HG02623 (cell line): ENCODE results near the gene ARHGEF16.

Experiments
- ATAC-seq: cut with Tn5 transposase; IDR thresholded peaks from one replicate; pipeline ENCODE4 v1.9.1; 2021; ENCODE audit warnings: moderate library complexity; ENCODE audit not compliant: unreplicated experiment

The ARHGEF16 gene

DNA sequence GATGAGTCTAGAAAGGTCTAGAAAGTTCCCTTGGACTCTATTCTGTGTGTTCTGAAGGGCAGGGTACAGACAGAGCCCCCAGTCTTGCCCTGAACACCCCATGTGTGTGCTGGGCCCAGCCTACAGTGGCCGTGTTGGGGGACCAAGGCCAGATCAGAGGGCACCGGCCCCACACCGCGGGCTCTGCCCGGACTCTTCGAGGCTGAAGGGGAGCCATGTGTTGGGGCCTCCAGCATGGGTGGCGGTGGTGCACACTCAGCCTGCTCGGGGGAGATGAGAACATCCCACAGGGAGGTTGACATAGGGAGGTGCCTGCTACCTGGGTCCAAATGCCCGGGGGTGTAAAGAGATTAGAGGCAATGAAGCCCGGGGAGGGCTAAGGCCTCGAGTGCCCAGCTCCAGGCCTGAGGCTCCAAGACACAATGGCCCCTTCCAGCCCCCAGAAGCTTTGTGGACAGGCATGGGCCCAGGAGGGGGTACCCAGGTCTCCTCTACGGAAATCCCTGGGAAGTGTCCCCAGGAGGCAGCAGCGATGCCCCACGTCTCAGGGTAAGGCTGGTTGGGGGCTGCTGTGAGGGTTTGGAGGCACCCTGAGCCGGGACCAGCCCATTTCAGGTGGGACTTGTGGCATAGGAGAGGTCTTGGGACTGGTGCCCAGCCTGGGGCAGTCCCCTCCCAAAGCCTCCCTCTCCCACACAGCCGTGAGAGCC, 12.1 kb downstream of the ARHGEF16 start:
- ATAC-seq, result no peak

DNA sequence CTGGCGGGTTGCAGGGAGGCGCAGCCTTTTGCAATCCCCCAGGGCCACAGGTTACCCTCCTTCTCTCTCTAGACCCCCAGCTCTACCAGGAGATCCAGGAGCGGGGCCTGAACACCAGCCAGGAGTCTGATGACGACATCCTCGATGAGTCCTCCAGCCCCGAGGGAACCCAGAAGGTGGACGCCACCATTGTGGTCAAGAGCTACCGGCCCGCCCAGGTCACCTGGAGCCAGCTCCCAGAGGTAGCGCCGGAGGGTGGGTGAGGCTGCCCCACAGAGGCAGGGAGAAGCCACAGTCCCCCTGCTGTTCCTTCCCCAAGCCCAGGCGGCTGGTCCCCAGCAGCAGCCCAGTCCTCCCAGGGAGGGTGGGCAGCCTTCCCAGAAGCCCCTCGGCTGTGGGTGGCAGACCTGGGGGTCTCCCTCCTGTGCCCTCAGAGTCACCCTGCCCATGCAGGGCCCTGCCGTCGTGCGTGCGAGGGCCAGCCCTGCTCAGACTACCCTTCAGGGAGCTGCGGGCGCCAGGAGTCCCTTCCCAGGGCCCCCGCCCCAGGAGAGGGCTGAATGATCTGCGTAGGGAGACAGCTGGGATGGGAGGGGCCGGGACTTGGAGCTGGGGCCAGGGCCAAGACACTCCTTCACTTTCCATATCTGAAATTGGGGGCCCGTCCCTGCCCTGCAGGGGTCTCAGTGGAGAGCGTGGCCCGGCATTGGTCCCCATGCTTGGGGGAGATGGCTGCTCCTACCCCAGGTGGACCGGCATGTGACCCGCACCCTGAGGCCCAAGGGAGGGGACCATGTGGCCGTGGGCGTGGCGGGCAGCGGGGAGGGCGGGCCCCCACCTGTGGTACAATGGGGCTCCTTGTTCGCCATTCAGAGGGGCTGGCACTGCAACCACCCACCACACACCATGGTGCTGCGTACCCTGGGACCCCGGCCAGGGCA, 12.9 kb downstream of the ARHGEF16 start:
- ATAC-seq, result no peak

DNA sequence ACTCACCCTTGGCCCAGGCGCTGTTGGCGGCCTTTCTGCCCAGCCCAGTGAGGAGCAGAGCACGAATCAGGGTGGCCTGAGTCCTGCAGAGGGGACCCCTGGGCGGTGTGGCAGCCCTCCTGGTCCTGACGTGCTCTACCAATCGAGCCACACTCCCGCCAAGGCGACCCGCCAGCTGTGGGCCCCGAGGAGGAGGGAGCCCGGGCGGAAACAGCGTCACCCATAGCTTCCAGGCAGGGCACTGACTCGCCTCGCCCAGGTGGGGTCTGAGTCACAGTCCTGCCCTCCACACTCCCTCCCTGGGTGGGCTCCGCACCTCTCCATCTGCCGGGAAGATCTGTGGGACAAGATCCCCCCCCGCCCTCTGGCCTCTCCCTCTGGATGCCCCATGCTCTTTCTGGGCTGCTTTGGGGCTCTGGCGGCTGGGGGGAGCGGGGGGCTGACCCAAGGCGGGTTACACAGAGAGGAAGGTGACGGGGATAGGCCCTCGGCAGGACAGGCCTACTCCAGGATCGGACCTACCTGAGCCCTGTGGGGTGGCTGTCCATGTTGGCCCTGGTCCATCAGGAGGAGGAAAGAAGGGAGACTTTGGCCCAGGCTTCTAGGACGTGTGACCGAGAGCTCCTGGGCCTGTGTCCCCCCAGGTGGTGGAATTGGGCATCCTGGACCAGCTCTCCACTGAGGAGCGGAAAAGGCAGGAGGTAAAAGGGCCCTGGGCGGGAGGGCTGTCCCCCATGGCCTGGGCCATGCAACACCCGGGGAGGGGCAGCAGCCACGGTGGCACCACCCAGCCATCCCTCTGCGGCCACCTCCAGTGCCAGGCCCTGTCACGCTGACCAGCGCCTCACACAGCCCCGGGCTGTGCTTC, 14.0 kb downstream of the ARHGEF16 start:
- ATAC-seq, result no peak

DNA sequence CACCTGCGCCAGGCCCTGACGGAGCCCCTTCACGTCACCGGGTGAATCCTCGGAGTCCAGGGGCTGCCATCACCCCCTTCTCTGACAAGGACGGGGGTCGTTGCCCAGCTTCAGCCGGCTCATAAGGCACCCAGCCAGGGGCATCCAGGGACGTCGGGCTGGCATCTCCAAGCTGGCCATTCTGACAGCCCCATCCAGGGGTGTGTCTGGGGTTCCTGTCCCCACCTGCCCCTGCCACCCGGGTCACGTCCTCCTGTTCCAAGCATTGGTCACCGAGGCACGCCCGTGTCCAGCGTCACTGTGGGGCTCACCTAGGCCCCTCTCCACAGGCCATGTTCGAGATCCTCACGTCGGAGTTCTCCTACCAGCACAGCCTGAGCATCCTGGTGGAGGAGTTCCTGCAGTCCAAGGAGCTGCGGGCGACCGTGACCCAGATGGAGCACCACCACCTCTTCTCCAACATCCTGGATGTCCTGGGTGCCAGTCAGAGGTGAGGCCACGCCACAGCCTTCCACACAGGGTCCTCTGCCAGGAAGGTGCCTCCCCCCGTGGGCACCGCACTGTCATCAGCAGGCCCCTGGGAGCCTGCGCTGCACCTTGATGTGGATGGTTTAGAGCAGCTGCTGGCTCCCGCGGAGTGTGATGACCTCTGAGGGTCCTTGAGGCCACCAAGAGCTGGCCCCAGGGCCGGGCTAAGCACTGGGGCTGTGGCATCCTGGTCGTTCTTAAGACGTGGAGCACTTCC, 14.8 kb downstream of the ARHGEF16 start:
- no peak for ATAC-seq

DNA sequence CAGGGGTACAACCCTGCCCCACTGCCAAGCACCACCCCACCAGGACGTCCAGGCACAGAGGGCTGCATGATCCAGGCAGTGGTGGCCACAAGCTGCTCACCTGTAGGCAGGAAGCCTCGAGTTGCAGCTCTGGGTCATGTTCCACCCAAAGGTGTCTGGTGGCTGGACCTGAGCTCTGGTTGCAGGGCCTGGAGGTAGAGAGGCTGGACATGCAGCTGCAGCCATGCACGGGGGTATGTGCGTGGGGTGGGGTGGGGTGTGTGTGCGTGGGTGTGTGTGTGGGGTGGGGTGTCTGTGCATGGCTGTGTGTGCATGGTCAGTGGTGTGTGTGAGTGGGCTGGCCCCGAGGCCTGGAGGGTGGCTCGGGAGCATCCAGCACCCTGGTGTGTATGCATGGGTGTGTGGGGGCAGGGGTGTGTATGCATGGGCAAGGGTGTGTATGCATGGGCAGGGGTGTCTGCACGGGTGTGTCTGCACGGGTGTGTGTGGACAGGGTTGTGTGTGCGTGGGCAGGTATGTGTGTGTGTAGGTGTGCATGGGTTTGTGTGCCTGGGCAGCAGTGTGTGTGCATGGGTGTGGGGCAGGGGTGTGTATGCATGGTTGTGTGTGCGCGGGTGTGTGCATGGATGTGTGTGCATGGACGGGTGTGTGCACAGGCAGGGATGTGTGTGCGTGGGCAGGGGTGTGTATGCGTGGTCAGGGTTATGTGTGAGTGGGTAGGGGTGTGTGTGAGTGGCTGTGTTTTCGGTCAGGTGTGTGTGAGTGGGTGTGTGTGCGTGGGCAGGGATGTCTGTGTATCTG, 15.6 kb downstream of the ARHGEF16 start:
- ATAC-seq, result no peak

DNA sequence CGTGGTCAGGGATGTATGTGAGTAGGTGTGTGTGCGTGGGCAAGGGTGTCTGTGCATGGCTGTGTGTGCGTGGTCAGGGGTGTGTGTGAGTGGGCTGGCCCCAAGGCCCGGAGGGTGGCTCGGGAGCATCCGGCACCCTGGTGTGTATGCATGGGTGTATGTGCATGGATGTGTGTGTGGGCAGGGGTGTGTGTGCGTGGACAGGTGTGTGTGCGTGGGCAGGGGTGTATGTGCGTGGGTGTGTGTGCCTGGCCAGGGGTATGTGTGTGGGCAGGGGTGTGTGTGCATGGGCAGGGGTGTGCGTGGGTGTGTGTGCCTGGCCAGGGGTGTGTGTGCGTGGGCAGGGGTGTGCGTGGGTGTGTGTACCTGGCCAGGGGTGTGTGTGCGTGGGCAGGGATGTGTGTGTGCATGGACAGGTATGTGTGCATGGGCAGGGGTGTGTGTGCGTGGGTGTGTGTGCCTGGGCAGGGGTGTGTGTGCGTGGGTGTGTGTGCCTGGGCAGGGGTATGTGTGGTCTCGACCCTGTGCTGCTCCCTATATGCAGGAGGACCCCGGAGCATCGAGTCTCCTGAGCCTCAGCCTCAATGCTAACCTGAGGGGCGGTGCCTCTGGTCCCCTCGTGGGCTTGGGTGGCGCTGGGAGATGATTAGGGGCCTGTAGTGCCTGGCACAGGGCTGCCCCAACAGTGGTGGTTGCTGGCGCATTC, 16.3 kb downstream of the ARHGEF16 start:
- ATAC-seq, result no peak

DNA sequence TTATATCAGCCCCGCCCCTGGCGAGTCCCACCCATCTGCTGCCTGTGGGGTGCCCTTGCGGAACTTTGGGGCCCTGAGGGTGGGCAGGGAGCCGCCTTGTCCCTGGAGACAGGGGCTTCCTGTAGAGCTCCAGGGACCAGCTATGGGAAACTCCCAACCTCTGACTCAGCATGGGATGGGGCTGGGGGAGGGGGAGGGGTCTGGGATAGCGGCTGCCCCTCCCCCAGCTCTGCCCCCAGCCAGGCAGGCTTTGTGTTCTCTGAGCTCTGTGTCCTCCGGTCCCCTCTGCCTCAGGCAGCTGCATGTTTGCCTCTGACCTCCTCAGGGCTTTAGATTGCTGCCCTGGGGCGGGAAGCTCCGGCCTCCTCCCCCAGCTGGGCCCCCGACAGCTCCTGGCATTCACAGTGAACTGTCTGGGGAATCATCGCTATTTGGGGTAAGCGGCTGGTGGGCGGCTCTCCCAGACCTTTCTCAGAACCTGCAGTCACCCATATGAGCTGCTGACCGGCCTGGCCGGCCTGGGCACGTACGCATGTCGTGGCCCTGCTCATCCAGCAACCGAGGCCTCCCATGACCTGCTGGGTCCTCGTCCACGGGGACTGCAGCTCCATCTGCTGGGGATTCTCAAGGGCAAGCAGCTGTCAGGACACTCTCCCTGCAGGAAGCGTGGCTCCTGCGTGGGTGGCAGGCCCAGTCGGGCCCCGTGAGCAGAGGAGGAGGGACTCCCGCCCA, 17.1 kb downstream of the ARHGEF16 start:
- no peak for ATAC-seq

DNA sequence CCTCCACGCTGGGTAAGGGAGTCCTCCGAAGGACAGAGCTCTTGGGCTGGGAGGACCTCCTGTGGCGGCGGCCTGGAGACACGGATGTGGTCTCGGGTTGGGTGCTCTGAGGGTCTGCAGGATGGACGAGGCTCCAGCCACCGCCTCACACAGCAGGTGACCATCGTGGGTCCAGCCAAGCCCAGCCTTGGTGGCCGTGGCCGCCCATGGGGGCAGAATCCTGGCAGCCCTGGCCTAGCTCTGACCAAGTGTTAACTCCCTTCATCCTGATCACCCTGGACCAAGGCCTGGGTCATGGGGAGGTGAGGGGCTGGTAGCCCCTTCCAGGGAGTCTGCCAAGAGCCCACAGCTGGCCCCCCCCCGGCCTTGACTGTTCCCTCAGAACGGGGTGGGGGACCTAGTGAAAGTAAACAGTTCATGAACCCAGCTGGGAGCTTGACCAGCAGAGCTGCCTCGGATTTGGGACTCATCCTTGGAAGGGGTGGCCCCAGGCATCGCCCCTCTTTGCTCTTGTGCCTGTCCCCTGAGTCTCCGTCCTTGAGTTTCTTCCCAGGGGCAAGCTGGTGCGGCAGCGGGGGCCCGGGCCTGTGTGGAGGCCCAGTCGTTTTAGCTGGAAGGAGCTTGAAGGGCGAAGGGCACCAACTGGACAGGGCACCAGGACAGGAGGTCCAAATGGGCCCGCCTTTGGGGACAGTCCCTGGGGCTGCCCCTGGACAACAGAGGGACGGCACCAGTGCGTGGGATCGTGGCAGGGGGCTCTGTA, 17.8 kb downstream of the ARHGEF16 start:
- ATAC-seq, result no peak

DNA sequence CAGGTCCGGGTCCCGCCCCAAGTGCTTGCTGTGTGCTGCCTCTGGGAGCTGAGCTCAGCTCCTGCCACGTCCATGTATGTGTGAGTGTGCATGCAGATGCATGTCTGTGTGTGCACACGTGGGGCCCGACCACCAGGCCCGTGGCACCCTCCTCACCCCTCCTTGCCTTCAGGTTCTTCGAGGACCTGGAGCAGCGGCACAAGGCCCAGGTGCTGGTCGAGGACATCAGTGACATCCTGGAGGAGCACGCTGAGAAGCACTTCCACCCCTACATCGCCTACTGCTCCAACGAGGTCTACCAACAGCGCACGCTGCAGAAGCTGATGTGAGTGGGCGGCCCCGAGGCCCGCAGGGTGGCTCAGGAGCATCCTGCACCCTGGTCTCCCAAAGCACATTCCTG, 18.4 kb downstream of the ARHGEF16 start:
- ATAC-seq, result no peak

DNA sequence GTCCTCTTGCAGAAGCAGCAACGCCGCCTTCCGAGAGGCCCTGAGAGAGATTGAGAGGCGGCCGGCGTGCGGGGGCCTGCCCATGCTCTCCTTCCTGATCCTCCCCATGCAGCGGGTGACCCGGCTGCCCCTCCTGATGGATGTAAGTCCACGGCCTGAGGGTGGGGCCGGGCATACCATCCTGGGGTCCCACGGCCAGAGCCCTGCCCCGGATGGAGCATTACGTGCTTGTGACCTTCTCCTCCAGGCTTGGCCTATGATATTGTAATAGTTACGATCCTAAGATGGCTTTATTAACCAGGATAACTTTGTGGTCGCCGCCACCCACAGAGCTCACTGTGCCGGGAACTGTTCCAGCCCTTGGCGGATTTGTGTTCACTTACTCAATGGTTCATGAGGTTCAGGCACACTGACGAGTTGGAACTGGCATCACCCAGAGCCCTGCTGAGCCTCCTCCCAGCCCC, 18.9 kb downstream of the ARHGEF16 start:
- ATAC-seq, result no peak

DNA sequence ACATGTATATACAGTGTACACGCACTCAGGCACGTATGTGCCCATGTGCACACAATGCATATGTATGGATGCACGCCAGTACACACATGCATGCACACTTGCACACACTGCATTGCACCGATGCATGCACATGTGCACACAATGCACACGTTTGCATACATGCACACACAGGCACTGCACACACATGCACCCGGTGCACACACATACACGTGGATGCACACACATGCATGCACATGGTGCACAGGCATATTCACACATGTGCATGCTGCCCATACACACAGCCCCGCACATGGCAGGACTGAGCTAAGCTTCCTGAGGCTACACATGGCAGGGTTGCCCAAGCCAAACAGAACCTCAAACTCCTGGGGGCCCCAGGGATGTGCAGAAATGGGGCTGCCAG, 19.6 kb downstream of the ARHGEF16 start:
- no peak for ATAC-seq

DNA sequence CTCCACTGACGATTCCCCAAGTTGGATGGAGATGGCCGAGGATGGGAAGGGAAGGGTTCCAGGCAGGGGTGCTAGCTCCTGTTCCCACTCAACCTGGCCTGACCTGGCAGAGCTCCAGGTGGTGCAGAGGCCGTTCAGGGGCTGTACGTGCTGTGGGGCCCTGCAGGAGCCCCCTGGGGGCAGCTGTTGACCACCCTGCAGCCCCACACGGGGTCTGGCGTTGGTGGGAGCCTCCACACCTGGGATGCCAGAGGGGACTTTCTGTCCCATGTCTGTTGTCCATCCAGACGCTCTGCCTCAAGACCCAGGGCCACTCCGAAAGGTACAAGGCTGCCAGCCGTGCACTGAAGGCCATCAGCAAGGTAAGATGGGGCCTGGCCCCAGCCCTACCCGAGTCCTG, 20.0 kb downstream of the ARHGEF16 start:
- no peak for ATAC-seq

DNA sequence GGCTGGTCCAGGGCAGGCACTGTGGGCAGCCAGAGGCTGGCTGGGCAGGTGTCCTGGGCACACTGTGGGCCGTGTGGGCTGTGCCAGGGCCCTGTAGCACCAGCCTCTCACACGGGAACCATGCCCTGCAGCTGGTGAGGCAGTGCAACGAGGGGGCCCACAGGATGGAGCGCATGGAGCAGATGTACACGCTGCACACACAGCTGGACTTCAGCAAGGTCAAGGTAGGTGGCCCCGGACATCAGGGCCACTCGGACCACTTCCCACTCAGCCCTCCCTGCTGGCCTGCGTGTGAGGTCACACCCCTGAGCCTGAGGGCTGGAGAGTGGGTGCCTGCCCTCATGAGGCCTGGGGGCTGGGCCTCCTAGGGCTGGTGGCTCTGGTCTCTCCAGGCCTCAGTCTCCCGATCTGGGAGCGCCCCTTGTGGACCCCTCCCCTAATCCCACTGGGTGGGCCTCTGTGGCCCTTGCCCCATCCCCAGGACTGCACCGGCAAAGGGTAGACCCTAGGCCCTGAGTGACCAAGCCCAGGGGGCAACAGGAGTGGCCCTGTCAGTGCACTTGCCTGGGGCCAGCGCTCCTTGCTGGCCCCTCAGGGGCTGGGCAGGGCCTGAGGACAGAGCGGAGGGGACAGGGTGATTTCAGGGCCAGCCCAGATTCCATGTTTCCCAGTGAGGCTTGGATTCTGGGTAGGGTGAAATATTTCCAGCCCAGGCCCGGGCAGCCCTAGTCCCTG, 21.5 kb downstream of the ARHGEF16 start:
- no peak for ATAC-seq

DNA sequence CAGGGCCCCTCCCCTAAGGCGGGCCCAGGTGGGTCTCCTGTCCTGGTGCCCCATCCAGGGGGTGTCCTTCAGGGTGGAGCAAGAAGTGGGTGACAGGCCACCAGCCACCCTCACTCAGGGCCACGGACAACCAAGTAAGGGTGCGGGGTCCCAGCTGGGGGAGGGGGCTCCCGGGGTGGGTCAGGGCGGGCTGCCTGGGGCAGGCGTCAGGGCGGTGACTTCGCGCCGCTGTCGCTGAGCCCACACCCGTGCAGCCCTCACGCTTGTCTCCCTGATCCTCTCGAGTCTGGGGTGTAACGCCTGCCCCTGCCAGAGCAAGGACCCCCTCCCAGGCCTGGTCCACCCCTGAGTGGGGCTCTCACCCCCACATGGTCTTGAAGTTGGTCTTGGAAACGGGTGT, 22.2 kb downstream of the ARHGEF16 start:
- no peak for ATAC-seq

DNA sequence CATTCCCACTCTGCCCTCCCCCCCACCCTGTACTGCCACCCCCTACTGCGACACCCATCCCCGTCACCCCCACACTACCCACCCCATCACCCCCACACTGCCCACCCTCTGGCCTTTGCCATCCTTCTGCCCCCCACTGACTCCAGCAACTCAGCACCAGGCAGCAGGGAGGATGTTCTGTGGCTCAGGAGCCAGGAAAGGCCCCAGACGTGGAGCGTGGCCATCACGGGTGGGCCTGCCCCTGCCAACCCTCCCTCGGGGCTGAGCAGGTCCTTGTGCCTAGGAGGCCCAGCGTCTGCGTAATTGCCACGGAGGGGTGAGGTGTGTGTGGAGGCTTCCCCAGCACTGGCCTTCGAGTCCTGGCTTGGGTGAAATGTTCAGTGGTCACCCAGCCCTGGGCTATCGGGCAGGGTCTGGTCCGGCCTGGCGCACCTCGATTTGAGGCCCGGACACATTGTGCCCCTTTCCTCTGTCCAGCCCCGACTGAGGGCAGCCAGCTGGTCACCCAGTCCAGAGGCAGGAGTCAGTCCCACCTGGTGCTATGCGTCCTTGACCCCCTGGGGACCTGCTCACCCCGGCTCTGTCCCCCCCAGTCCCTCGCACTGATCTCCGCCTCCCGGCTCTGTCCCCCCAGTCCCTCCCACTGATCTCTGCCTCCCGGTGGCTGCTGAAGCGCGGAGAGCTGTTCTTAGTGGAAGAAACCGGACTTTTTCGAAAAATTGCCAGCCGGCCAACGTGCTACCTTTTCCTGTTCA, 23.0 kb downstream of the ARHGEF16 start:
- ATAC-seq, result no peak

DNA sequence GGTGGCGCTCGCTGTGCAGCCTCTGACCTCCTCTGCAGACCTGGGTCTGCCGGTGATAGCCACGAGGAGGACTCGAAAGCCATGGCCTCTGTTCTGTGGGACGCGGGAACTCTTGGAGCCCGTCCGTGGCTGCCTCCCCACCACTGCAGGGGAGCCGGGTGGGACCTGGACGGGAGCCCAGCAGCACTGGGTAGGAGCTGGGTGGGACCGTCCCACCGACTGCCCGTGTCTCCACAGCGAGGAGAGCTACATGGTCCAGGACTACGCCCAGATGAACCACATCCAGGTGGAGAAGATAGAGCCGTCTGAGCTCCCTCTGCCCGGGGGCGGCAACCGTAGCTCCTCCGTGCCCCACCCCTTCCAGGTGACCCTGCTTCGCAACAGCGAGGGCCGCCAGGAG, 23.7 kb downstream of the ARHGEF16 start:
- no peak for ATAC-seq
